H1 (cell line): Measurements from ENCODE around the gene TEX44. TPM values are rescaled to one million over a fixed set of nuclear protein-coding genes. Genes with fewer than 3 reads are reported as not detected.
A peak's percentile ranks its signal among the peaks of the same experiment; 100 is the strongest.

Source experiments
- CTCF ChIA-PET: fragments of 300-600 bp; sonication (Branson Sonifier 250); formaldehyde crosslinking; loops from one replicate; lab custom pipeline; 2021; ENCODE audit not compliant: partially characterized antibody; lab: Charles Lee
- POLR2A ChIA-PET: fragments of 300-600 bp; sonication (Branson Sonifier 250); formaldehyde crosslinking; loops from one replicate; lab custom pipeline; 2021; ENCODE audit warnings: inconsistent platforms; ENCODE audit not compliant: partially characterized antibody; lab: Charles Lee
- DNase-seq, 2 experiments: peaks; one replicate each; pipeline versions ENCODE4 v3.0.0 to v3.0.0-alpha.2; 2010 to 2022; ENCODE audit warnings: low spot score in 2 of 2, low read depth in 1 of 2, mixed read lengths in 1 of 2
- FAIRE-seq: peaks from 2 replicates; lab custom pipeline; 2011; peaks lifted over from hg19 to GRCh38; lab: Jason Lieb, UNC
- H2AFZ ChIP-seq: 2 replicates; pipeline ENCODE4 v1.8.1; 2012; ENCODE audit warnings: low read length, inconsistent platforms
- H2AK5ac ChIP-seq: 2 replicates; pipeline ENCODE4 v1.6.1; 2013; ENCODE audit warnings: low read depth, low read length
- H2BK120ac ChIP-seq: replicated peaks from 2 replicates; pipeline ENCODE3; 2013; ENCODE audit warnings: low read depth, low read length, inconsistent platforms
- H2BK12ac ChIP-seq: 2 replicates; pipeline ENCODE4 v1.6.1; 2013; ENCODE audit warnings: low read depth, low read length
- H2BK15ac ChIP-seq: 2 replicates; pipeline ENCODE4 v1.6.1; 2013; ENCODE audit warnings: low read length
- H2BK20ac ChIP-seq: 2 replicates; pipeline ENCODE4 v1.6.1; 2013; ENCODE audit warnings: low read length
- H2BK5ac ChIP-seq: 2 replicates; pipeline ENCODE4 v1.6.1; 2013; ENCODE audit warnings: low read depth, low read length
- H3K14ac ChIP-seq: 2 replicates; pipeline ENCODE4 v1.6.1; 2013; ENCODE audit warnings: inconsistent platforms; ENCODE audit not compliant: insufficient read length
- H3K18ac ChIP-seq: 2 replicates; pipeline ENCODE4 v1.6.1; 2013; ENCODE audit warnings: low read length; ENCODE audit errors: extremely low read depth
- H3K23ac ChIP-seq: 2 replicates; pipeline ENCODE4 v1.6.1; 2013; ENCODE audit warnings: inconsistent platforms; ENCODE audit not compliant: insufficient read length
- H3K23me2 ChIP-seq: 2 replicates; pipeline ENCODE4 v1.6.1; 2013; ENCODE audit warnings: low read depth, low read length
- H3K27ac ChIP-seq: 2 replicates; pipeline ENCODE4 v1.6.1; 2011; ENCODE audit warnings: low read depth, low read length, inconsistent platforms
- H3K27me3 ChIP-seq, 4 experiments: replicated peaks in 1 of 4; 1 replicate in 1 of 4; 2 replicates in 3 of 4; pipeline versions ENCODE4 v1.6.1 to v1.8.1; 2011 to 2013; ENCODE audit warnings: low read length in 3 of 4, mild to moderate bottlenecking in 3 of 4, inconsistent platforms in 2 of 4, mixed read lengths in 2 of 4, moderate library complexity in 1 of 4; ENCODE audit not compliant: control insufficient read depth in 3 of 4, insufficient read depth in 3 of 4; ENCODE audit errors: extremely low read depth in 1 of 4
- H3K36me3 ChIP-seq, 4 experiments: 2 replicates each; pipeline versions ENCODE4 v1.6.1 to v1.8.1; 2011 to 2013; ENCODE audit warnings: mild to moderate bottlenecking in 4 of 4, low read length in 3 of 4, moderate library complexity in 2 of 4, control low read depth in 1 of 4, inconsistent platforms in 1 of 4; ENCODE audit not compliant: insufficient read depth in 4 of 4, control insufficient read depth in 2 of 4
- H3K4ac ChIP-seq: replicated peaks from 2 replicates; pipeline ENCODE3; 2013; ENCODE audit warnings: low read length, low read depth, mixed read lengths, inconsistent platforms; ENCODE audit not compliant: insufficient read length
- H3K4me1 ChIP-seq, 4 experiments: replicated peaks in 1 of 4; 1 replicate in 1 of 4; 2 replicates in 3 of 4; pipeline versions ENCODE4 v1.6.1 to v1.8.1; 2011 to 2013; ENCODE audit warnings: low read length in 3 of 4, inconsistent platforms in 2 of 4, mixed read lengths in 1 of 4; ENCODE audit not compliant: insufficient read depth in 4 of 4, control insufficient read depth in 3 of 4
- H3K4me2 ChIP-seq, 2 experiments: 2 replicates each; pipeline versions ENCODE4 v1.6.1 to v1.8.1; 2011 to 2013; ENCODE audit warnings: low read depth in 2 of 2, low read length in 2 of 2, control low read depth in 1 of 2, inconsistent platforms in 1 of 2, mild to moderate bottlenecking in 1 of 2; ENCODE audit not compliant: insufficient read depth in 1 of 2
- H3K4me3 ChIP-seq, 4 experiments: fragments of 200-600, 300-600 bp in 1 of 4; sonication (generic), shearing (Covaris generic), sonication (Bioruptor Twin) in 1 of 4; 2 replicates each; pipeline versions ENCODE4 v1.5.1 to v1.8.1; 2011 to 2016; ENCODE audit warnings: low read length in 4 of 4, low read depth in 3 of 4, control low read depth in 2 of 4, inconsistent platforms in 2 of 4, mild to moderate bottlenecking in 2 of 4, mixed read lengths in 1 of 4, moderate library complexity in 1 of 4; ENCODE audit not compliant: insufficient read depth in 2 of 4; ENCODE audit errors: extremely low read depth in 1 of 4
- H3K56ac ChIP-seq: replicated peaks from 2 replicates; pipeline ENCODE3; 2013; ENCODE audit warnings: low read depth, mild to moderate bottlenecking, mixed read lengths, low read length, inconsistent platforms; ENCODE audit not compliant: insufficient read length
- H3K79me1 ChIP-seq: 2 replicates; pipeline ENCODE4 v1.6.1; 2013; ENCODE audit warnings: low read depth, low read length, control low read depth
- H3K79me2 ChIP-seq, 2 experiments: 2 replicates each; pipeline versions ENCODE4 v1.6.1 to v1.8.1; 2012 to 2013; ENCODE audit warnings: low read length in 2 of 2, mild to moderate bottlenecking in 2 of 2, inconsistent platforms in 1 of 2; ENCODE audit not compliant: insufficient read depth in 2 of 2, control insufficient read depth in 1 of 2
- H3K9ac ChIP-seq, 4 experiments: replicated peaks in 1 of 4; 1 replicate in 1 of 4; 2 replicates in 3 of 4; pipeline versions ENCODE4 v1.6.1 to v1.8.1; 2011 to 2013; ENCODE audit warnings: low read depth in 3 of 4, low read length in 3 of 4, control low read depth in 2 of 4, mild to moderate bottlenecking in 2 of 4, moderate library complexity in 2 of 4, inconsistent platforms in 1 of 4; ENCODE audit errors: extremely low read depth in 1 of 4
- H3K9me3 ChIP-seq, 2 experiments: 2 replicates each; pipeline versions ENCODE4 v1.6.1 to v1.8.1; 2012 to 2013; ENCODE audit warnings: mild to moderate bottlenecking in 2 of 2, moderate library complexity in 2 of 2, control low read depth in 1 of 2, inconsistent platforms in 1 of 2, low read depth in 1 of 2, low read length in 1 of 2, mixed read lengths in 1 of 2; ENCODE audit not compliant: insufficient read depth in 2 of 2
- H4K20me1 ChIP-seq, 2 experiments: replicated peaks in 1 of 2; 2 replicates each; pipeline versions ENCODE3 to v1.8.1; 2011 to 2013; ENCODE audit warnings: inconsistent platforms in 2 of 2, low read length in 2 of 2, mild to moderate bottlenecking in 1 of 2; ENCODE audit not compliant: insufficient read depth in 2 of 2, control insufficient read depth in 1 of 2
- H4K5ac ChIP-seq: 2 replicates; pipeline ENCODE4 v1.6.1; 2013; ENCODE audit warnings: low read length, low read depth, mixed read lengths, inconsistent platforms; ENCODE audit not compliant: insufficient read length
- H4K8ac ChIP-seq: 2 replicates; pipeline ENCODE4 v1.8.0; 2013; ENCODE audit warnings: mild to moderate bottlenecking, moderate library complexity, low read length, inconsistent platforms; ENCODE audit not compliant: insufficient read depth; ENCODE audit errors: extremely low read depth
- H4K91ac ChIP-seq: replicated peaks from 2 replicates; pipeline ENCODE3; 2013; ENCODE audit warnings: low read length, mixed read lengths, inconsistent platforms; ENCODE audit not compliant: insufficient read length
- CBX8 ChIP-seq: fragments of 300-800, 300-1000 bp; sonication (generic); IDR thresholded peaks from 2 replicates; pipeline ENCODE4 v1.7.1; 2016; ENCODE audit warnings: low read depth, low read length, borderline replicate concordance
- CHD1 ChIP-seq: IDR thresholded peaks from 2 replicates; pipeline ENCODE4 v1.6.1; 2012; ENCODE audit warnings: low read depth, low read length, improper control_type of control experiment
- CREB1 ChIP-seq: IDR thresholded peaks from 2 replicates; pipeline ENCODE4 v1.6.1; 2012; ENCODE audit warnings: inconsistent platforms
- CTCF ChIP-seq, 3 experiments: IDR thresholded peaks; 1 replicate in 2 of 3; 2 replicates in 1 of 3; pipeline versions ENCODE4 v1.5.1 to v1.6.1; 2011; ENCODE audit warnings: low read length in 3 of 3, mild to moderate bottlenecking in 3 of 3, inconsistent platforms in 2 of 3, low read depth in 1 of 3, moderate library complexity in 1 of 3; ENCODE audit not compliant: insufficient read depth in 1 of 3; ENCODE audit errors: control extremely low read depth in 1 of 3
- JUND ChIP-seq: IDR thresholded peaks from 2 replicates; pipeline ENCODE4 v1.6.1; 2011; ENCODE audit warnings: mild to moderate bottlenecking, improper control_type of control experiment, low read length
- KDM1A ChIP-seq: fragments of 200-600, 300-600 bp; sonication (generic); IDR thresholded peaks from 2 replicates; pipeline ENCODE4 v1.7.1; 2016; ENCODE audit warnings: mild to moderate bottlenecking, low read length, borderline replicate concordance
- POLR2A ChIP-seq, 2 experiments: IDR thresholded peaks; 1 replicate in 1 of 2; 2 replicates in 1 of 2; pipeline ENCODE4 v1.6.1; 2011; ENCODE audit warnings: low read depth in 2 of 2, low read length in 2 of 2, mild to moderate bottlenecking in 2 of 2; ENCODE audit errors: control extremely low read depth in 1 of 2
- SIRT6 ChIP-seq: IDR thresholded peaks from one replicate; pipeline ENCODE4 v1.7.1; 2012; ENCODE audit warnings: low read length, inconsistent platforms
- SIX5 ChIP-seq: IDR thresholded peaks from 2 replicates; pipeline ENCODE4 v1.6.1; 2011; ENCODE audit warnings: mild to moderate bottlenecking, low read depth, low read length
- SP1 ChIP-seq: IDR thresholded peaks from 2 replicates; pipeline ENCODE4 v1.6.1; 2011; ENCODE audit warnings: low read depth, low read length
- YY1 ChIP-seq: IDR thresholded peaks from 2 replicates; pipeline ENCODE4 v1.6.1; 2011; ENCODE audit warnings: low read depth, mild to moderate bottlenecking, low read length
- WGBS, 2 experiments: shearing (Covaris generic) in 1 of 2; methylation state at CpG; one replicate each; pipeline versions ENCODE4 v1.1.6 to v1.1.7; 2013 to 2015; ENCODE audit warnings: low lambda C conversion rate in 2 of 2, mixed read lengths in 2 of 2, inconsistent platforms in 1 of 2, low coverage in 1 of 2, missing lambda C conversion rate in 1 of 2; ENCODE audit not compliant: insufficient replicate concordance in 2 of 2, insufficient coverage in 1 of 2, insufficient read length in 1 of 2; ENCODE audit errors: extremely low coverage in 1 of 2, missing lambda C conversion rate in 1 of 2; 5-methylcytosine and 5-hydroxymethylcytosine counted together
- polyA plus RNA-seq, 7 experiments: library from polyadenylated mRNA; depleted of rRNA in 3 of 7; stranded (reverse) in 5 of 7; unstranded in 2 of 7; fragments of >200 nt in 5 of 7; fragments of 200-250 nt in 2 of 7; gene quantifications; 1 replicate in 5 of 7; 2 replicates in 1 of 7; 4 replicates in 1 of 7; pipeline versions ENCODE4 v1.2.1 to v1.2.3, GENCODE V29; 2011 to 2013; ENCODE audit warnings: missing spikeins in 2 of 7, mixed read lengths in 2 of 7
- total RNA-seq: library from RNA; stranded (reverse); fragmentation: NEBNext Ultra II Directional; extraction: Animal tissue kit (Norgen Biotek cat#: 25700); gene quantifications from 2 replicates; pipeline ENCODE4 v1.2.1, GENCODE V29; 2021

The TEX44 gene
- total and polyA plus RNA-seq, 2 of the 8 experiments (the other 6 are each of a cell fraction or from before 2014, with no cell fraction given), result not detected

DNA sequence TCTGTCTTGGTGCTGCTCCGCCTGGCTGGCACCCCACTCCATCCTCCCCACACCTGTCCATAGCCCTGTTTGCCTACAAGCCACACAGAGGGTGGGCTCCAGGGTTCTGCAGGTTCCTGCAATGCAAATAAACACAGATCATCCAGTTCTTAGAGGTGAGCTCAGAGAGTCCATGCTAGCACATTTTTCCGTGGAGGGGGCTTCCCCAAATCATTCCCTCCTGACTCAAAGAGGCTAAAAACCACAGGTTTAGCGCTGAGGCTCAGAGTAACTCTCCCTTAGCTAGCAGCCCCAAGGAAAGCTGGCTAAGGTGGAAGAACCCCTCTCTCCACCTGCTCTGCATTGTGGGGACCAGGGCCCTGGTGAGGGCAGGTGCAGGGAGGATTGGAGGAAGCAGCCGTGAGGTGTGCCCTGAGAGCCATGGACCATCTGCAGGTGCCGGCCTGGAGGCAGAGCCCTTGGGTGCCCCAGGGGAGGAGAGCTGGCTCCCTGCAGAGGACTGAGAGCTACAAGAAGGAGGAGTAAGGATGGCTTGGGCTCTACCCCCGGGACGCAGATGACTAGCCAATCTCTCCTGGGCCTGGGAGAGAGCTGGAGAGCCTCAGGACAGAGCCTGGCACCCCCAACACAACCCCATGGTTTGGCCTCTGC is 23.8 kb upstream of the TEX44 start:
- Histone ChIP-seq H3K14ac (peak overlapping the region; percentile 97), H2BK120ac (peak overlapping the region; percentile 70), H4K5ac (peak overlapping the region; percentile 61), H2BK20ac (peak overlapping the region; percentile 91), H3K18ac (peak overlapping the region; percentile 94), H2BK12ac (peak overlapping the region; percentile 82; the same call in 1 of the 2 replicates), H3K4ac (peak overlapping the region; percentile 80), H3K27ac (no peak overlapping the region), H3K23ac (no peak overlapping the region), H3K79me2 (no peaks in the 10 kb centered on the region), H3K79me1 (no peaks in the 10 kb centered on the region), H3K36me3 (no peaks in the 10 kb centered on the region), H3K4me2 (no peak overlapping the region), H3K23me2 (no peaks in the 10 kb centered on the region; the same call in 1 of the 2 replicates), H3K27me3 (no peaks in the 10 kb centered on the region), H4K91ac (peak overlapping the region; percentile 75), H2BK5ac (peak overlapping the region; percentile 36; the same call in 1 of the 2 replicates), H3K4me1 (peaks cover 0 to 26% (median 17%) of the 10 kb centered on the region in 4 experiments; a peak in 6 of 7 replicates), H3K9ac (no peak overlapping the region; a peak in 1 of 7 replicates), H3K56ac (no peak overlapping the region), H3K9me3 (peaks cover 3 to 14% of the 10 kb centered on the region in 2 experiments; a peak in 2 of 4 replicates), H4K8ac (peak overlapping the region; percentile 11), H3K4me3 (no peak overlapping the region), H2AK5ac (peak overlapping the region; percentile 11; the same call in 1 of the 2 replicates), H2AFZ (no peak overlapping the region), H4K20me1 (no peaks in the 10 kb centered on the region), H2BK15ac (peak overlapping the region; percentile 46; the same call in 1 of the 2 replicates)
- POLR2A ChIA-PET, result interaction anchor here (0.8 to 2.0 kb wide), 9 partner anchors 14 to 139 kb away, joined by 3 to 8 read pairs (median 4); partner anchors contain the start of genes NCL and PTMA
- no peak for DNase-seq
- FAIRE-seq, result no peak
- CTCF ChIA-PET, result interaction anchor here (0.5 to 16.1 kb wide), 8 partner anchors 11 to 135 kb away, joined by 3 to 368 read pairs (median 8); partner anchors contain the start of gene TEX44
- 90% methylated on average over 7 of the region's 7 CpGs; no CpG with 5 or more reads in 1 of the 2 experiments for WGBS, 2 experiments
- no peak for TF ChIP-seq CBX8
- TF ChIP-seq CTCF (IDR thresholded peaks at IDR 0.05; ENCODE audit: control extremely low read depth in 1 of 3, insufficient read depth in 1 of 3, low read depth in 1 of 3, low read length in 3 of 3), result no peak
- TF ChIP-seq CHD1, result no peak
- no peak for TF ChIP-seq JUND
- TF ChIP-seq SIX5, result no peak
- no peak for TF ChIP-seq SIRT6
- no peak for TF ChIP-seq POLR2A (IDR thresholded peaks at IDR 0.05; ENCODE audit: control extremely low read depth in 1 of 2, low read depth in 2 of 2, low read length in 2 of 2)
- TF ChIP-seq KDM1A, result no peak
- TF ChIP-seq CREB1, result no peak
- TF ChIP-seq SP1, result no peak
- TF ChIP-seq YY1, result no peak
